SW480 (cell line): ENCODE data around the gene ZNF213.

ENCODE experiments used
- DNase-seq: peaks from one replicate; pipeline ENCODE4 v3.0.0-alpha.2; 2016; ENCODE audit warnings: low spot score

ZNF213 gene

GRCh38 chr16:3101018-3101840, 33.6 kb upstream of the ZNF213 start:
- DNase-seq = peak; percentile 46

GRCh38 chr16:3101841-3102470, 32.9 kb upstream of the ZNF213 start:
- peak; percentile 7 for DNase-seq

- peak; percentile 87 for DNase-seq
Measured at GRCh38 chr16:3106205-3106928, 28.5 kb upstream of the ZNF213 start.

GRCh38 chr16:3112058-3112880, 22.6 kb upstream of the ZNF213 start, which contains the start of gene ZNF205:
ZNF205 (plus strand) TSS chr16:3112586; CDS start chr16:3113431, 845 bp downstream.
- DNase-seq = peak; percentile 77

- no peak for DNase-seq
Measured at GRCh38 chr16:3112881-3113574, 21.8 kb upstream of the ZNF213 start.

- DNase-seq = peak; percentile 56
Measured at GRCh38 chr16:3113765-3114479, 20.9 kb upstream of the ZNF213 start.

- DNase-seq = no peak
Measured at GRCh38 chr16:3115003-3115402, 19.8 kb upstream of the ZNF213 start.

- no peak for DNase-seq
Measured at GRCh38 chr16:3115561-3115960, 19.3 kb upstream of the ZNF213 start.

- DNase-seq = no peak
Measured at GRCh38 chr16:3118204-3118790, 16.5 kb upstream of the ZNF213 start.

GRCh38 chr16:3118846-3119245, 16.0 kb upstream of the ZNF213 start:
- no peak for DNase-seq

- no peak for DNase-seq
Measured at GRCh38 chr16:3119286-3119685, 15.5 kb upstream of the ZNF213 start.

- no peak for DNase-seq
Measured at GRCh38 chr16:3119701-3120408, 15.0 kb upstream of the ZNF213 start.

- no peak for DNase-seq
Measured at GRCh38 chr16:3120435-3120834, 14.4 kb upstream of the ZNF213 start.

- no peak for DNase-seq
Measured at GRCh38 chr16:3121851-3122467, 12.9 kb upstream of the ZNF213 start.

- DNase-seq = no peak
Measured at GRCh38 chr16:3122926-3123570, 11.8 kb upstream of the ZNF213 start.

GRCh38 chr16:3123986-3124886, 10.6 kb upstream of the ZNF213 start:
- peak; percentile 91 for DNase-seq

GRCh38 chr16:3127745-3128144, 7.1 kb upstream of the ZNF213 start:
- DNase-seq = no peak
